OCI-LY7 (cell line): ENCODE results near the gene STPG4. TPM values are rescaled to one million over a fixed set of nuclear protein-coding genes. Genes with fewer than 3 reads are reported as not detected.

Experiments used
- BruUV-seq: library from RNA; stranded (reverse); fragments of 400-500 nt; replicated peaks from 2 replicates; lab custom pipeline; 2021; lab: Mats Ljungman, UMichigan
- CTCF ChIA-PET: fragments of 300-600 bp; sonication (Branson Sonifier 250); formaldehyde crosslinking; loops from one replicate; lab custom pipeline; 2022; ENCODE audit warnings: antibody characterized with exemption; ENCODE audit not compliant: unreplicated experiment; lab: Charles Lee
- POLR2A ChIA-PET: fragments of 300-600 bp; sonication (Branson Sonifier 250); formaldehyde crosslinking; loops from one replicate; lab custom pipeline; 2022; ENCODE audit warnings: antibody characterized with exemption; lab: Charles Lee
- DNase-seq: peaks from one replicate; pipeline ENCODE4 v3.0.0-alpha.2; 2015; ENCODE audit warnings: low spot score
- H2AFZ ChIP-seq: fragments of 200-600 bp; sonication (generic), shearing (Covaris generic); 2 replicates; pipeline ENCODE4 v1.6.1; 2014; ENCODE audit warnings: mild to moderate bottlenecking, antibody characterized with exemption, low read length, moderate library complexity
- H3K27ac ChIP-seq: fragments of 200-600 bp; sonication (generic); 2 replicates; pipeline ENCODE4 v1.5.1; 2014; ENCODE audit warnings: mixed run types, low read depth, mild to moderate bottlenecking, moderate library complexity, low read length, inconsistent platforms; ENCODE audit not compliant: poor library complexity, severe bottlenecking
- H3K36me3 ChIP-seq: fragments of 200-600 bp; sonication (generic); 2 replicates; pipeline ENCODE4 v1.6.1; 2014; ENCODE audit warnings: mild to moderate bottlenecking, antibody characterized with exemption, low read length, moderate library complexity, mixed read lengths; ENCODE audit not compliant: insufficient read depth
- H3K4me1 ChIP-seq: fragments of 200-600 bp; sonication (generic); 2 replicates; pipeline ENCODE4 v1.5.1; 2014; ENCODE audit warnings: mild to moderate bottlenecking, low read length; ENCODE audit not compliant: insufficient read depth, poor library complexity, severe bottlenecking
- H3K4me2 ChIP-seq: fragments of 200-600 bp; sonication (generic); 2 replicates; pipeline ENCODE4 v1.6.1; 2014; ENCODE audit warnings: mild to moderate bottlenecking, low read length
- H3K4me3 ChIP-seq: fragments of 200-600 bp; sonication (generic); 2 replicates; pipeline ENCODE4 v1.5.1; 2014; ENCODE audit warnings: mild to moderate bottlenecking, low read depth, low read length; ENCODE audit not compliant: poor library complexity, severe bottlenecking
- H3K79me2 ChIP-seq: fragments of 200-600 bp; sonication (generic); 2 replicates; pipeline ENCODE4 v1.6.1; 2016; ENCODE audit warnings: low read depth, mild to moderate bottlenecking, low read length, moderate library complexity, mixed read lengths; ENCODE audit not compliant: insufficient read depth
- H3K9me2 ChIP-seq: fragments of 200-600 bp; sonication (generic); 2 replicates; pipeline ENCODE4 v1.6.1; 2016; ENCODE audit warnings: mild to moderate bottlenecking, low read length, mixed read lengths; ENCODE audit not compliant: insufficient read depth
- H3K9me3 ChIP-seq: fragments of 200-600 bp; sonication (generic); 2 replicates; pipeline ENCODE4 v1.6.1; 2014; ENCODE audit warnings: mild to moderate bottlenecking, mixed run types, low read length, mixed read lengths
- H4K20me1 ChIP-seq: fragments of 200-600 bp; sonication (generic); 2 replicates; pipeline ENCODE4 v1.6.1; 2014; ENCODE audit warnings: mild to moderate bottlenecking, antibody characterized with exemption, low read length, moderate library complexity, mixed read lengths; ENCODE audit not compliant: insufficient read depth
- EZH2phosphoT487 ChIP-seq: fragments of 200-600 bp; sonication (generic); IDR thresholded peaks from 2 replicates; pipeline ENCODE4 v1.6.1; 2018; ENCODE audit warnings: low read depth, borderline replicate concordance, mild to moderate bottlenecking, mixed run types, antibody characterized with exemption, low read length, moderate library complexity, mixed read lengths
- intact Hi-C: fragments of 100-400 bp; cut with micrococcal nuclease; formaldehyde crosslinking; loops from one replicate; pipeline ENCODE4 v1.10.0; 2022; ENCODE audit not compliant: unreplicated experiment
- total RNA-seq, 2 experiments: library from RNA; depleted of rRNA in 1 of 2; stranded (reverse); fragments of >200 nt in 1 of 2; shearing (Covaris generic) in 1 of 2; gene quantifications; 2 replicates each; pipeline ENCODE4 v1.2.3, GENCODE V29; 2014 to 2022
- TF ChIP-seq, protein P1 (sequence below): fragments of 200-600 bp; sonication (generic); conservative IDR thresholded peaks from 2 replicates; pipeline ENCODE4 v1.5.1; 2014; ENCODE audit warnings: mild to moderate bottlenecking, antibody characterized with exemption, low read length, moderate library complexity, mixed read lengths

STPG4 gene
- total RNA-seq, 2 experiments from 2014 or later = 0.68 TPM; not detected in 1

DNA sequence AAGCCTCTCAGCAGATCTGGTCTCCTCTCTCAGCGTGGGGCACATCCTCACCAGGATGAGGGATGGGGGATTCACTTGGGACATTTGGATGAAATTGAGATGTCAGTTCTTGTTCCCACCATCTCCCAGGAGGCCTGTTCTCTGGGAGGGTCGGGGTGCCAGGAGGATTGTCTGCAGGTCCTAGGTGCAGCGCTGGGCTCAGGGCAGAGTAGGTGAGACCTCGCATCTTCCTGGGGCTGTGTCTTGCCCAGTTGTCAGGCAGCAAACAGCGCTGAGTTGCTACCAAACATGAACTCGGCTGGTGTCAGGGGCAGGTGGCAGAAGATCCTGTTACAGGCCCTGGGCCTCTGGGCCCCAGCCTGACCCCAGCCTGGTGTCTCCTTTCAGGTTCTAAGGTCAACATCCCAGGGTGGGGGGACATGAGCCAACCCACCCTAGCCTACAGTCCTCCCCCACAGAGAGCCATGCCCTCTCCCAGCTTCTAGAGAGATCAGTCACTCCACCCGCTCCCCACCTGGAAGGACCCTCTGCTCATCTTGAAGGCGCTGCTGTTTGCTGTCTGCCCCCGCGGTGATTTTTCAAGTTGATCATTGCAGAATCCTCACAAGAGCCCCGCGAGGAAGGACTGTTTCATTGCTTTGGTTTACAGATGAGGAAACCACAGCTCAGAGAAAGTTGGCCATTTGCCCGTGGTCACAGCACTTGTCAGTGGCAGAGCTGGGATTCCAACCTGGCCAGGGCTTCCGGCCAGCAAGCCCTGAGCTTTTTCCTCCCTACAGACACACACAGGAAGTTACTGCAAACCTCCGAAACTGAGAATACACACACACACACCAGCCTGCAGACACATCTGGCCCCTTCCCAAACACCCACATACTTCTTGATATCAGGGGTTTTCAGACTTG lies 83.9 kb downstream of the STPG4 start:
- Histone ChIP-seq H3K79me2 (no peaks in the 10 kb centered on the region), H3K36me3 (peaks cover 71% of the 10 kb centered on the region), H3K4me3 (no peak overlapping the region), H3K27ac (peak overlapping the region; percentile 12), H3K9me2 (no peaks in the 10 kb centered on the region), H3K9me3 (no peaks in the 10 kb centered on the region), H4K20me1 (no peaks in the 10 kb centered on the region), H2AFZ (no peak overlapping the region), H3K4me2 (no peak overlapping the region), H3K4me1 (peaks cover 20% of the 10 kb centered on the region)
- BruUV-seq = no TSS peak
- TF ChIP-seq, protein P1, sequence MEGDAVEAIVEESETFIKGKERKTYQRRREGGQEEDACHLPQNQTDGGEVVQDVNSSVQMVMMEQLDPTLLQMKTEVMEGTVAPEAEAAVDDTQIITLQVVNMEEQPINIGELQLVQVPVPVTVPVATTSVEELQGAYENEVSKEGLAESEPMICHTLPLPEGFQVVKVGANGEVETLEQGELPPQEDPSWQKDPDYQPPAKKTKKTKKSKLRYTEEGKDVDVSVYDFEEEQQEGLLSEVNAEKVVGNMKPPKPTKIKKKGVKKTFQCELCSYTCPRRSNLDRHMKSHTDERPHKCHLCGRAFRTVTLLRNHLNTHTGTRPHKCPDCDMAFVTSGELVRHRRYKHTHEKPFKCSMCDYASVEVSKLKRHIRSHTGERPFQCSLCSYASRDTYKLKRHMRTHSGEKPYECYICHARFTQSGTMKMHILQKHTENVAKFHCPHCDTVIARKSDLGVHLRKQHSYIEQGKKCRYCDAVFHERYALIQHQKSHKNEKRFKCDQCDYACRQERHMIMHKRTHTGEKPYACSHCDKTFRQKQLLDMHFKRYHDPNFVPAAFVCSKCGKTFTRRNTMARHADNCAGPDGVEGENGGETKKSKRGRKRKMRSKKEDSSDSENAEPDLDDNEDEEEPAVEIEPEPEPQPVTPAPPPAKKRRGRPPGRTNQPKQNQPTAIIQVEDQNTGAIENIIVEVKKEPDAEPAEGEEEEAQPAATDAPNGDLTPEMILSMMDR = no peak
- TF ChIP-seq EZH2phosphoT487 = no peak
- CTCF ChIA-PET = no interaction called here
- intact Hi-C loops = loop anchor here (10.0 kb wide), 1 partner anchor 254 kb away; no protein-coding TSS in a partner anchor
- POLR2A ChIA-PET = interaction anchor here (1.1 kb wide), 1 partner anchor 87 kb away, joined by 3 read pairs; no protein-coding TSS in a partner anchor
- DNase-seq = peak; percentile 15

- ChIA-PET POLR2A (no interaction called here), CTCF (no interaction called here)
- no peak overlapping the region for H3K4me3 ChIP-seq
- no peak overlapping the region for H3K4me2 ChIP-seq
- peaks cover 20% of the 10 kb centered on the region for H3K4me1 ChIP-seq
- H3K9me2 ChIP-seq = no peaks in the 10 kb centered on the region
- TF ChIP-seq, protein P1 = no peak
- TF ChIP-seq EZH2phosphoT487 = no peak
- BruUV-seq = no TSS peak
- no peaks in the 10 kb centered on the region for H3K9me3 ChIP-seq
- intact Hi-C loops = loop anchor here (10.0 kb wide), 1 partner anchor 254 kb away; no protein-coding TSS in a partner anchor
- no peaks in the 10 kb centered on the region for H4K20me1 ChIP-seq
- no peak for DNase-seq
- H2AFZ ChIP-seq = no peak overlapping the region
- no peak overlapping the region for H3K27ac ChIP-seq
- H3K36me3 ChIP-seq = peaks cover 74% of the 10 kb centered on the region
- no peaks in the 10 kb centered on the region for H3K79me2 ChIP-seq
Observed at GRCh38 chr2:47070155-47070919, 84.8 kb downstream of the STPG4 start.
